HepG2 (cell line): ENCODE data around the gene CCBE1. TPM values are rescaled to one million over a fixed set of nuclear protein-coding genes. Genes with fewer than 3 reads are reported as not detected.

Experiments
- ATAC-seq: fragments of 200-7000 bp; cut with Tn5 transposase; 3 replicates; pipeline ENCODE4 v1.9.1; 2020; ENCODE audit warnings: mild to moderate bottlenecking, moderate library complexity
- BruUV-seq: library from RNA; stranded (reverse); fragments of 400-500 nt; replicated peaks from 2 replicates; lab custom pipeline; 2021; lab: Mats Ljungman, UMichigan
- CTCF ChIA-PET: fragments of 300-600 bp; formaldehyde crosslinking; extraction: SDS; loops from one replicate; lab custom pipeline; 2021; ENCODE audit warnings: low total read pairs, inconsistent platforms, low intra/inter-chr PET ratio; lab: Yijun Ruan, JAX
- POLR2A ChIA-PET: fragments of 350-600 bp; sonication (Branson Sonifier 250); formaldehyde crosslinking; loops from one replicate; lab custom pipeline; 2020; ENCODE audit warnings: antibody characterized with exemption, inconsistent platforms; lab: Yijun Ruan, JAX
- DNase-seq: peaks from one replicate; pipeline ENCODE4 v3.0.0-alpha.2; 2015; ENCODE audit warnings: low spot score
- FAIRE-seq: peaks from 3 replicates; lab custom pipeline; 2011; peaks lifted over from hg19 to GRCh38; lab: Jason Lieb, UNC
- H2AFZ ChIP-seq: one replicate; pipeline ENCODE4 v1.6.1; 2011; ENCODE audit warnings: low read length, inconsistent platforms
- H3K27ac ChIP-seq: fragments of 300-600 bp; 3 replicates; pipeline ENCODE4 v1.8.0; 2011; ENCODE audit warnings: mixed run types, mild to moderate bottlenecking, mixed read lengths, low read length, inconsistent platforms; ENCODE audit not compliant: insufficient read depth; ENCODE audit errors: extremely low read length
- H3K27me3 ChIP-seq, 2 experiments: fragments of 200-600 bp in 1 of 2; 2 replicates in 1 of 2; 3 replicates in 1 of 2; pipeline versions ENCODE4 v1.6.0 to v1.8.0; 2011; ENCODE audit warnings: low read length in 2 of 2, mild to moderate bottlenecking in 2 of 2, moderate library complexity in 2 of 2, inconsistent platforms in 1 of 2; ENCODE audit not compliant: insufficient read depth in 2 of 2, control insufficient read depth in 1 of 2
- H3K36me3 ChIP-seq, 2 experiments: fragments of 200-600 bp in 1 of 2; replicated peaks in 1 of 2; 2 replicates in 1 of 2; 3 replicates in 1 of 2; pipeline versions ENCODE4 v1.5.1 to v1.8.0; 2011; ENCODE audit warnings: low read length in 2 of 2, inconsistent platforms in 1 of 2; ENCODE audit not compliant: insufficient read depth in 2 of 2, control insufficient read depth in 1 of 2
- H3K4me1 ChIP-seq: 2 replicates; pipeline ENCODE4 v1.5.1; 2012; ENCODE audit warnings: low read length, inconsistent platforms; ENCODE audit not compliant: insufficient read depth
- H3K4me2 ChIP-seq: 2 replicates; pipeline ENCODE4 v1.6.0; 2011; ENCODE audit warnings: low read depth, low read length, inconsistent platforms
- H3K4me3 ChIP-seq, 3 experiments: fragments of 200-600 bp in 1 of 3; sonication (generic), shearing (Covaris generic) in 1 of 3; replicated peaks in 1 of 3; 2 replicates each; pipeline ENCODE4 v1.5.1; 2011 to 2016; ENCODE audit warnings: low read length in 3 of 3, inconsistent platforms in 2 of 3, low read depth in 2 of 3, mild to moderate bottlenecking in 2 of 3, control low read depth in 1 of 3, mixed read lengths in 1 of 3; ENCODE audit not compliant: insufficient read depth in 1 of 3
- H3K79me2 ChIP-seq: one replicate; pipeline ENCODE4 v1.6.1; 2011; ENCODE audit warnings: low read length, inconsistent platforms; ENCODE audit not compliant: insufficient read depth
- H3K9ac ChIP-seq: 2 replicates; pipeline ENCODE4 v1.6.0; 2011; ENCODE audit warnings: mild to moderate bottlenecking, low read depth, low read length, inconsistent platforms; ENCODE audit not compliant: insufficient read depth
- H3K9me3 ChIP-seq: 2 replicates; pipeline ENCODE4 v1.5.1; 2012; ENCODE audit warnings: mild to moderate bottlenecking, low read length
- H4K20me1 ChIP-seq: 2 replicates; pipeline ENCODE4 v1.6.0; 2011; ENCODE audit warnings: inconsistent platforms, mild to moderate bottlenecking, low read length, moderate library complexity; ENCODE audit not compliant: insufficient read depth
- E2F5 ChIP-seq: sonication (generic); formaldehyde crosslinking; conservative IDR thresholded peaks from 2 replicates; pipeline ENCODE4 v1.4.0; 2020; ENCODE audit warnings: missing genetic modification reagents
- FOXJ3 ChIP-seq: sonication (generic); formaldehyde crosslinking; IDR thresholded peaks from 2 replicates; pipeline ENCODE4 v1.4.0; 2020; ENCODE audit warnings: missing genetic modification reagents, mild to moderate bottlenecking, borderline replicate concordance
- HOXD1 ChIP-seq: sonication (generic); formaldehyde crosslinking; IDR thresholded peaks from 2 replicates; pipeline ENCODE4 v1.5.0; 2020; ENCODE audit warnings: missing genetic modification reagents
- KDM1A ChIP-seq: IDR thresholded peaks from 2 replicates; pipeline ENCODE4 v1.6.1; 2016; ENCODE audit warnings: missing compliant biosample characterization
- MIER2 ChIP-seq: IDR thresholded peaks from 2 replicates; pipeline ENCODE4 v1.6.1; 2016; ENCODE audit warnings: missing biosample characterization, missing genetic modification reagents
- MNT ChIP-seq: fragments of 450-650 bp; IDR thresholded peaks from 2 replicates; pipeline ENCODE4 v1.6.1; 2016
- REST ChIP-seq, 2 experiments: IDR thresholded peaks; 2 replicates each; pipeline ENCODE4 v1.6.1; 2011 to 2012; ENCODE audit warnings: low read length in 2 of 2, borderline replicate concordance in 1 of 2, low read depth in 1 of 2, mild to moderate bottlenecking in 1 of 2, moderate library complexity in 1 of 2
- RXRB ChIP-seq: IDR thresholded peaks from 2 replicates; pipeline ENCODE4 v1.6.1; 2016; ENCODE audit warnings: borderline replicate concordance, missing genetic modification reagents, missing compliant biosample characterization
- SPEN ChIP-seq: sonication (generic); formaldehyde crosslinking; IDR thresholded peaks from 2 replicates; pipeline ENCODE4 v1.5.1; 2020; ENCODE audit warnings: low read depth, mild to moderate bottlenecking, missing genetic modification reagents
- SRSF4 ChIP-seq: fragments of 200-400 bp; formaldehyde crosslinking; IDR thresholded peaks from one replicate; pipeline ENCODE4 v1.6.1; 2018; ENCODE audit warnings: mild to moderate bottlenecking, low read depth, low read length, moderate library complexity; ENCODE audit not compliant: poor library complexity, severe bottlenecking
- TAF1 ChIP-seq: sonication (generic); formaldehyde crosslinking; IDR thresholded peaks from 2 replicates; pipeline ENCODE4 v1.4.0; 2020; ENCODE audit warnings: missing genetic modification reagents
- TFAP4 ChIP-seq: sonication (generic); IDR thresholded peaks from 2 replicates; pipeline ENCODE4 v1.6.1; 2016; ENCODE audit warnings: low read depth, borderline replicate concordance
- ZNF101 ChIP-seq: sonication (generic); formaldehyde crosslinking; IDR thresholded peaks from 2 replicates; pipeline ENCODE4 v1.4.0; 2020; ENCODE audit warnings: mild to moderate bottlenecking, low read depth, missing genetic modification reagents, borderline replicate concordance
- ZNF414 ChIP-seq: sonication (generic); formaldehyde crosslinking; IDR thresholded peaks from 2 replicates; pipeline ENCODE4 v1.5.0; 2020; ENCODE audit warnings: missing genetic modification reagents
- ZNF704 ChIP-seq: sonication (generic); formaldehyde crosslinking; IDR thresholded peaks from 2 replicates; pipeline ENCODE4 v1.8.1; 2023; ENCODE audit warnings: mild to moderate bottlenecking, inconsistent platforms, moderate library complexity, missing genetic modification reagents, borderline replicate concordance
- WGBS: methylation state at CpG from one replicate; pipeline ENCODE4 v1.1.6; 2017; ENCODE audit warnings: low lambda C conversion rate; 5-methylcytosine and 5-hydroxymethylcytosine counted together
- in situ Hi-C: cut with HindIII; loops from 2 replicates; pipeline ENCODE4 v1.10.0; 2017; ENCODE audit warnings: low pct_unique_long_range_greater_than_20kb; ENCODE audit not compliant: extremely low pct_ligation_motif_present
- intact Hi-C: fragments of 100-400 bp; cut with micrococcal nuclease; formaldehyde crosslinking; loops from one replicate; pipeline ENCODE4 v1.10.0; 2022; ENCODE audit not compliant: unreplicated experiment
- polyA plus RNA-seq, 8 experiments: library from polyadenylated mRNA; depleted of rRNA in 3 of 8; stranded (reverse) in 7 of 8; unstranded in 1 of 8; fragments of >200 nt; fragmentation: Illumina TruSeq in 4 of 8; extraction: Trizol in 4 of 8; gene quantifications; 2 replicates each; pipeline versions ENCODE4 v1.2.1 to v1.2.3, GENCODE V29; 2011 to 2016; ENCODE audit warnings: low read depth in 4 of 8, missing spikeins in 1 of 8, mixed read lengths in 1 of 8; ENCODE audit not compliant: insufficient read depth in 1 of 8
- total RNA-seq, 5 experiments: library from RNA; depleted of rRNA; stranded (reverse); fragments of >200 nt; fragmentation: Illumina TruSeq; extraction: Trizol; gene quantifications; 2 replicates each; pipeline ENCODE4 v1.2.3, GENCODE V29; 2016; ENCODE audit warnings: low read depth in 1 of 5

The CCBE1 gene
- total and polyA plus RNA-seq, 2 of the 13 experiments (the other 11 are each of a cell fraction or from before 2014, with no cell fraction given), result not detected

- Histone ChIP-seq H3K9ac (no peak overlapping the region), H3K27me3 (peaks cover 4 to 19% of the 10 kb centered on the region in 2 experiments; a peak in 2 of 5 replicates), H3K27ac (no peak overlapping the region), H3K4me1 (no peaks in the 10 kb centered on the region), H2AFZ (no peak overlapping the region), H3K36me3 (no peaks in the 10 kb centered on the region), H4K20me1 (no peaks in the 10 kb centered on the region), H3K4me2 (no peak overlapping the region), H3K79me2 (no peaks in the 10 kb centered on the region), H3K9me3 (no peaks in the 10 kb centered on the region), H3K4me3 (no peak overlapping the region)
- DNase-seq (no peak), ATAC-seq (no peak), FAIRE-seq (no peak)
- TF ChIP-seq HOXD1 (CRISPR knock-in tag) (no peak), KDM1A (CRISPR knock-in tag) (no peak), MNT (no peak), E2F5 (CRISPR knock-in tag) (no peak), REST (IDR thresholded peaks at IDR 0.05; ENCODE audit: borderline replicate concordance in 1 of 2, low read depth in 1 of 2, low read length in 2 of 2) (peak; percentile 16 to 90), ZNF414 (CRISPR knock-in tag) (no peak), MIER2 (CRISPR knock-in tag) (peak; percentile 90), ZNF704 (no peak), SPEN (CRISPR knock-in tag) (no peak), FOXJ3 (no peak), SRSF4 (no peak), TFAP4 (no peak), ZNF101 (no peak), TAF1 (CRISPR knock-in tag) (no peak), RXRB (CRISPR knock-in tag) (no peak)
- 0% methylated on average over 1 of the region's 1 CpG for WGBS
- no TSS peak for BruUV-seq
- in situ Hi-C loops, result no loop called here
- intact Hi-C loops, result no loop called here
- ChIA-PET CTCF (no interaction called here), POLR2A (no interaction called here)
These were observed 251.2 kb downstream of the CCBE1 start for GRCh38 chr18:59446012-59446411.
